HepG2 (cell line): ENCODE data around the gene LONP1. TPM values are rescaled to one million over a fixed set of nuclear protein-coding genes. Genes with fewer than 3 reads are reported as not detected.

Source experiments
- ARNT ChIP-seq: fragments of 450-650 bp; IDR thresholded peaks from 2 replicates; pipeline ENCODE4 v1.6.1; 2017
- HMG20B ChIP-seq: conservative IDR thresholded peaks from 2 replicates; pipeline ENCODE4 v1.6.1; 2016; ENCODE audit warnings: missing genetic modification reagents, missing compliant biosample characterization
- JDP2 ChIP-seq: sonication (generic); formaldehyde crosslinking; IDR thresholded peaks from 2 replicates; pipeline ENCODE4 v1.8.1; 2022; ENCODE audit warnings: missing genetic modification reagents, borderline replicate concordance
- KAT7 ChIP-seq: IDR thresholded peaks from 2 replicates; pipeline ENCODE4 v1.6.1; 2018; ENCODE audit warnings: borderline replicate concordance, missing compliant biosample characterization
- NR2F1 ChIP-seq, 2 experiments: fragments of 450-650 bp in 1 of 2; formaldehyde crosslinking in 1 of 2; IDR thresholded peaks; 2 replicates each; pipeline versions ENCODE4 v1.5.0 to v1.6.1; 2016 to 2020; ENCODE audit warnings: mild to moderate bottlenecking in 1 of 2, missing compliant biosample characterization in 1 of 2, missing genetic modification reagents in 1 of 2, moderate library complexity in 1 of 2
- SOX13 ChIP-seq, 3 experiments: fragments of 450-650 bp in 1 of 3; sonication (generic) in 1 of 3; formaldehyde crosslinking in 1 of 3; IDR thresholded peaks in 2 of 3; conservative IDR thresholded peaks in 1 of 3; 2 replicates each; pipeline versions ENCODE4 v1.5.0 to v1.6.1; 2016 to 2020; ENCODE audit warnings: antibody characterized with exemption in 1 of 3, mild to moderate bottlenecking in 1 of 3, missing compliant biosample characterization in 1 of 3, missing genetic modification reagents in 1 of 3, moderate library complexity in 1 of 3
- SP4 ChIP-seq: sonication (generic); formaldehyde crosslinking; IDR thresholded peaks from 2 replicates; pipeline ENCODE4 v1.8.1; 2023; ENCODE audit warnings: mild to moderate bottlenecking, missing genetic modification reagents
- ZMYM3 ChIP-seq: sonication (generic); formaldehyde crosslinking; IDR thresholded peaks from 2 replicates; pipeline ENCODE4 v1.5.1; 2020; ENCODE audit warnings: mild to moderate bottlenecking, missing genetic modification reagents
- ZNF124 ChIP-seq: sonication (generic); formaldehyde crosslinking; IDR thresholded peaks from 2 replicates; pipeline ENCODE4 v1.4.0; 2020; ENCODE audit warnings: missing genetic modification reagents
- ZNF446 ChIP-seq: sonication (generic); formaldehyde crosslinking; IDR thresholded peaks from 2 replicates; pipeline ENCODE4 v1.5.0; 2020; ENCODE audit warnings: mild to moderate bottlenecking, missing genetic modification reagents
- ZNF460 ChIP-seq: sonication (generic); formaldehyde crosslinking; IDR thresholded peaks from 2 replicates; pipeline ENCODE4 v1.5.1; 2020; ENCODE audit warnings: missing genetic modification reagents, mild to moderate bottlenecking, borderline replicate concordance
- ZNF549 ChIP-seq: sonication (generic); formaldehyde crosslinking; IDR thresholded peaks from 2 replicates; pipeline ENCODE4 v1.5.0; 2020; ENCODE audit warnings: missing genetic modification reagents
- ZNF777 ChIP-seq: sonication (generic); formaldehyde crosslinking; IDR thresholded peaks from 2 replicates; pipeline ENCODE4 v1.4.0; 2020; ENCODE audit warnings: missing genetic modification reagents
- polyA plus RNA-seq, 8 experiments: library from polyadenylated mRNA; depleted of rRNA in 3 of 8; stranded (reverse) in 7 of 8; unstranded in 1 of 8; fragments of >200 nt; fragmentation: Illumina TruSeq in 4 of 8; extraction: Trizol in 4 of 8; gene quantifications; 2 replicates each; pipeline versions ENCODE4 v1.2.1 to v1.2.3, GENCODE V29; 2011 to 2016; ENCODE audit warnings: low read depth in 4 of 8, missing spikeins in 1 of 8, mixed read lengths in 1 of 8; ENCODE audit not compliant: insufficient read depth in 1 of 8
- total RNA-seq, 5 experiments: library from RNA; depleted of rRNA; stranded (reverse); fragments of >200 nt; fragmentation: Illumina TruSeq; extraction: Trizol; gene quantifications; 2 replicates each; pipeline ENCODE4 v1.2.3, GENCODE V29; 2016; ENCODE audit warnings: low read depth in 1 of 5
- TF ChIP-seq, protein P1 (sequence below): sonication (generic); formaldehyde crosslinking; IDR thresholded peaks from 2 replicates; pipeline ENCODE4 v1.5.0; 2020; ENCODE audit warnings: missing genetic modification reagents
- TF ChIP-seq, protein P2 (sequence below): sonication (generic); formaldehyde crosslinking; IDR thresholded peaks from 2 replicates; pipeline ENCODE4 v1.5.1; 2020; ENCODE audit warnings: mild to moderate bottlenecking, missing genetic modification reagents, moderate library complexity
- TF ChIP-seq, protein P3 (sequence below): sonication (generic); formaldehyde crosslinking; IDR thresholded peaks from 2 replicates; pipeline ENCODE4 v1.5.0; 2020; ENCODE audit warnings: mild to moderate bottlenecking, missing genetic modification reagents, moderate library complexity
- TF ChIP-seq, protein P4 (sequence below), 2 experiments: sonication (generic) in 1 of 2; formaldehyde crosslinking in 1 of 2; IDR thresholded peaks; 2 replicates each; pipeline versions ENCODE4 v1.5.1 to v1.6.1; 2011 to 2020; ENCODE audit warnings: borderline replicate concordance in 1 of 2, low read depth in 1 of 2, low read length in 1 of 2, mild to moderate bottlenecking in 1 of 2, missing genetic modification reagents in 1 of 2, moderate library complexity in 1 of 2
- TF ChIP-seq, protein P5 (sequence below): sonication (generic); formaldehyde crosslinking; IDR thresholded peaks from 2 replicates; pipeline ENCODE4 v1.5.1; 2020; ENCODE audit warnings: missing genetic modification reagents, mild to moderate bottlenecking, borderline replicate concordance

LONP1 gene
- total and polyA plus RNA-seq, 2 of the 13 experiments (the other 11 are each of a cell fraction or from before 2014, with no cell fraction given): 59.5 to 76.8 TPM

DNA sequence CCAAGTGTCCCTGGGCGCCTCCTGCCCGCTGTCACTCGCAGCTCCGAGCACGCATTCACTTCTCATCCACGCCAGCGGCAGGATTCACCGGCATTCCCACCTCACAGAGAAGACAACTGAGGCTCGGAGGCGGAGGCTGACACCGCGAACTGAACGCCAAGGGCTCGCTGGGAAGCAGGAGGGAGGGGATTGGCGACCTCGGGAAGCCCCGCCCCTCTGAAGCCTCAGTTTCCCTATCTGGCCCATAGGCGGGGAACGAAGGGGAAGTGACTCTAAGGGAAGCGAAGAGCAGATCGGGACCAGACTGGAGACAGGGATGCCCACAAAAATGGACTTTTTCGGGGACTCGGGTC, 39.9 kb downstream of the LONP1 start (continued):
- TF ChIP-seq HMG20B (CRISPR knock-in tag) (no peak), SOX13 (IDR thresholded peaks at IDR 0.05) (no peak), SOX13 (CRISPR knock-in tag; conservative IDR thresholded peaks at IDR 0.05 in 1 of 2, IDR thresholded peaks at IDR 0.05 in 1 of 2) (no peak), ZNF124 (no peak), ZNF777 (peak; percentile 10; the same call in 1 of the 2 replicates), ZMYM3 (CRISPR knock-in tag) (no peak; the same call in 1 of the 2 replicates), ZNF460 (no peak), NR2F1 (CRISPR knock-in tag; IDR thresholded peaks at IDR 0.05) (0 out of 4 replicates have a peak, but pooled peaks of 1 of the 2 experiments have one; percentile 6), ZNF549 (CRISPR knock-in tag) (no peak), ZNF446 (CRISPR knock-in tag) (no peak), ARNT (no peak), KAT7 (CRISPR knock-in tag) (no peak), JDP2 (CRISPR knock-in tag) (no peak), SP4 (CRISPR knock-in tag) (no peak)
- TF ChIP-seq, protein P1, sequence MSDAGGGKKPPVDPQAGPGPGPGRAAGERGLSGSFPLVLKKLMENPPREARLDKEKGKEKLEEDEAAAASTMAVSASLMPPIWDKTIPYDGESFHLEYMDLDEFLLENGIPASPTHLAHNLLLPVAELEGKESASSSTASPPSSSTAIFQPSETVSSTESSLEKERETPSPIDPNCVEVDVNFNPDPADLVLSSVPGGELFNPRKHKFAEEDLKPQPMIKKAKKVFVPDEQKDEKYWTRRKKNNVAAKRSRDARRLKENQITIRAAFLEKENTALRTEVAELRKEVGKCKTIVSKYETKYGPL (CRISPR knock-in tag): no peak
- TF ChIP-seq, protein P2, sequence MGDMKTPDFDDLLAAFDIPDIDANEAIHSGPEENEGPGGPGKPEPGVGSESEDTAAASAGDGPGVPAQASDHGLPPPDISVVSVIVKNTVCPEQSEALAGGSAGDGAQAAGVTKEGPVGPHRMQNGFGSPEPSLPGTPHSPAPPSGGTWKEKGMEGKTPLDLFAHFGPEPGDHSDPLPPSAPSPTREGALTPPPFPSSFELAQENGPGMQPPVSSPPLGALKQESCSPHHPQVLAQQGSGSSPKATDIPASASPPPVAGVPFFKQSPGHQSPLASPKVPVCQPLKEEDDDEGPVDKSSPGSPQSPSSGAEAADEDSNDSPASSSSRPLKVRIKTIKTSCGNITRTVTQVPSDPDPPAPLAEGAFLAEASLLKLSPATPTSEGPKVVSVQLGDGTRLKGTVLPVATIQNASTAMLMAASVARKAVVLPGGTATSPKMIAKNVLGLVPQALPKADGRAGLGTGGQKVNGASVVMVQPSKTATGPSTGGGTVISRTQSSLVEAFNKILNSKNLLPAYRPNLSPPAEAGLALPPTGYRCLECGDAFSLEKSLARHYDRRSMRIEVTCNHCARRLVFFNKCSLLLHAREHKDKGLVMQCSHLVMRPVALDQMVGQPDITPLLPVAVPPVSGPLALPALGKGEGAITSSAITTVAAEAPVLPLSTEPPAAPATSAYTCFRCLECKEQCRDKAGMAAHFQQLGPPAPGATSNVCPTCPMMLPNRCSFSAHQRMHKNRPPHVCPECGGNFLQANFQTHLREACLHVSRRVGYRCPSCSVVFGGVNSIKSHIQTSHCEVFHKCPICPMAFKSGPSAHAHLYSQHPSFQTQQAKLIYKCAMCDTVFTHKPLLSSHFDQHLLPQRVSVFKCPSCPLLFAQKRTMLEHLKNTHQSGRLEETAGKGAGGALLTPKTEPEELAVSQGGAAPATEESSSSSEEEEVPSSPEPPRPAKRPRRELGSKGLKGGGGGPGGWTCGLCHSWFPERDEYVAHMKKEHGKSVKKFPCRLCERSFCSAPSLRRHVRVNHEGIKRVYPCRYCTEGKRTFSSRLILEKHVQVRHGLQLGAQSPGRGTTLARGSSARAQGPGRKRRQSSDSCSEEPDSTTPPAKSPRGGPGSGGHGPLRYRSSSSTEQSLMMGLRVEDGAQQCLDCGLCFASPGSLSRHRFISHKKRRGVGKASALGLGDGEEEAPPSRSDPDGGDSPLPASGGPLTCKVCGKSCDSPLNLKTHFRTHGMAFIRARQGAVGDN (CRISPR knock-in tag): 0 out of 2 replicates have a peak, but pooled peaks have one; percentile 53
- TF ChIP-seq, protein P3, sequence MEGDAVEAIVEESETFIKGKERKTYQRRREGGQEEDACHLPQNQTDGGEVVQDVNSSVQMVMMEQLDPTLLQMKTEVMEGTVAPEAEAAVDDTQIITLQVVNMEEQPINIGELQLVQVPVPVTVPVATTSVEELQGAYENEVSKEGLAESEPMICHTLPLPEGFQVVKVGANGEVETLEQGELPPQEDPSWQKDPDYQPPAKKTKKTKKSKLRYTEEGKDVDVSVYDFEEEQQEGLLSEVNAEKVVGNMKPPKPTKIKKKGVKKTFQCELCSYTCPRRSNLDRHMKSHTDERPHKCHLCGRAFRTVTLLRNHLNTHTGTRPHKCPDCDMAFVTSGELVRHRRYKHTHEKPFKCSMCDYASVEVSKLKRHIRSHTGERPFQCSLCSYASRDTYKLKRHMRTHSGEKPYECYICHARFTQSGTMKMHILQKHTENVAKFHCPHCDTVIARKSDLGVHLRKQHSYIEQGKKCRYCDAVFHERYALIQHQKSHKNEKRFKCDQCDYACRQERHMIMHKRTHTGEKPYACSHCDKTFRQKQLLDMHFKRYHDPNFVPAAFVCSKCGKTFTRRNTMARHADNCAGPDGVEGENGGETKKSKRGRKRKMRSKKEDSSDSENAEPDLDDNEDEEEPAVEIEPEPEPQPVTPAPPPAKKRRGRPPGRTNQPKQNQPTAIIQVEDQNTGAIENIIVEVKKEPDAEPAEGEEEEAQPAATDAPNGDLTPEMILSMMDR (CRISPR knock-in tag): no peak
- TF ChIP-seq, protein P4, sequence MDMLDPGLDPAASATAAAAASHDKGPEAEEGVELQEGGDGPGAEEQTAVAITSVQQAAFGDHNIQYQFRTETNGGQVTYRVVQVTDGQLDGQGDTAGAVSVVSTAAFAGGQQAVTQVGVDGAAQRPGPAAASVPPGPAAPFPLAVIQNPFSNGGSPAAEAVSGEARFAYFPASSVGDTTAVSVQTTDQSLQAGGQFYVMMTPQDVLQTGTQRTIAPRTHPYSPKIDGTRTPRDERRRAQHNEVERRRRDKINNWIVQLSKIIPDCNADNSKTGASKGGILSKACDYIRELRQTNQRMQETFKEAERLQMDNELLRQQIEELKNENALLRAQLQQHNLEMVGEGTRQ (IDR thresholded peaks at IDR 0.05; ENCODE audit: low read depth, low read length): no peak
- TF ChIP-seq, protein P4 (CRISPR knock-in tag; IDR thresholded peaks at IDR 0.05; ENCODE audit: borderline replicate concordance): no peak
- TF ChIP-seq, protein P5, sequence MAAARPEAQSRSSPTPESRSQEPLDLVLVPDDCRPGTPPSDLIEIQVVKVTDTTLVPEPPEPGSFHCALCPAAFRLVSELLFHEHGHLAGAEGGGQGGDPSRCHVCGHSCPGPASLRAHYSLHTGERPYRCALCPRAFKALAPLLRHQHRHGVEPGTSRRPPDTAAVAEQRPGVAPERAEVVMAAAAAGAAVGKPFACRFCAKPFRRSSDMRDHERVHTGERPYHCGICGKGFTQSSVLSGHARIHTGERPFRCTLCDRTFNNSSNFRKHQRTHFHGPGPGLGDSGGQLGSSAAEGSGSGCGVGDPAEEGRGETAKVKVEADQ (CRISPR knock-in tag): peak; percentile 47; the same call in 1 of the 2 replicates
